Measurements from ENCODE around the gene NXPE3. TPM values are rescaled to one million over a fixed set of nuclear protein-coding genes. Genes with fewer than 3 reads are reported as not detected.
A peak's percentile ranks its signal among the peaks of the same experiment; 100 is the strongest.
"Not testable (repeated sequence)": the region's sequence is repeated elsewhere in the genome, so short reads cannot be mapped to it uniquely, and the experiment has no call there.

Gene NXPE3
- 7.0 TPM for polyA plus RNA-seq (2012; ENCODE audit: missing spikeins)

DNA sequence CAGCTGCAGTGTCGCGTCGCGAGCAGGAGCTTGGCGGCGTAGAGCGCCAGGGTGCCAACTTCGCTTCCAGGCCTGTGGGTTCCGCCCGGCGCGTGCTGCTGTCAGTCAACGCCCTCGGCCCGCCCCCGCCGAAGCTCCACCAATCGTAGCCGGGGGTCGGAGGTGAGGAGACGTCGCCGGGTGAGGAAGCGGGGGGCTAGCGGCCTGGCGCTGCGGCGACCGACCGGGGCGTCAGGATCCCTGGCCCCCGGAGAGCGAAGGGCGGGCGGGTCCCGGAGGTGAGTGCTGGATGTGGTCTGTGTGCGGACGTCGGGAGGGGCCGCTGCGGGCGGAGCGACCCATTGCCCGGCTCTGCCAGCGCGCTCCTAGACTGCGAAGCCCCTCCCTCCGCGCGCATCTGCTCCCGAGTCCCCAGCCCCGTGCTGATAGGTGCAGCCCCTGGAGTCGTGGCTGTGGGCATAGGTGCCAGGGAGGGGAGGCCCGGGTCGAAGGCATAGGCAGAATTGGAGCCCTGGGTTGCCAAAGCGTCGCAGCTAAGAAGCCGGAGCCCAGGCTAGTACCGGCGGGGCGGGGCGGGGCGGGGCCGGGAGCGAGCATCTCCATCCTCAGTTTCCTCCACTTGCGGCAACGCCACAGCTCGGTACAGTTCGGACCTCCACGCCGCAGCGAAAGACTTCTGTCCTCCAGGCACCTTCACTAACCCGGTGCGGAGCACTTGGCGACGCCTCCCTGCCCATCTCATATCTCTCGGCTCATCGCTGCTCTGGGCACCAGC lies at the start of gene NXPE3:
NXPE3 (plus strand) TSS at position 165 of the 775 bp plus-strand sequence. CDS start 6,386 bp downstream, outside the sequence.
- FAIRE-seq = peak; percentile 91

DNA sequence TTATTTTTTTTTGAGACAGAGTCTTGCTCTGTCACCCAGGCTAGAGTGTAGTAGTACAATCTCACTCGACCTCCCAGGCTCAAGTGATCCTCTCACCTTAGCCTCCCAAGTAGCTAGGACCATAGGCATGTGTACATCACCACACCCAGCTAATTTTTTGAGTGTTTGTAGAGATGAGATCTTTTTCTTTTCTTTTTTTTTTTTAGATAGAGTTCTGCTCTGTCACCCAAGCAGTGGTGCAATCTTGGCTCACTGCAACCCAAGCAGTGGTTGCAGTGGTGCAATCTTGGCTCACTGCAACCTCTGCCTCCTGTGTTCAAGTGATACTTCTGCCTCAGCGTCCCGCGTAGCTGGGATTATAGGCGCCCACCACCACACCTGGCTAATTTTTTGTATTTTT lies 49.4 kb upstream of the NXPE3 start:
- no peak for DNase-seq (ENCODE audit: insufficient read length)

More for the DNA sequence above, at the start of gene NXPE3:
- peak; percentile 76 for DNase-seq (ENCODE audit: insufficient read length)
- TF ChIP-seq POLR2AphosphoS5 (IDR thresholded peaks at IDR 0.05; ENCODE audit: low read depth, low read length) (peak; percentile 57; the same call in 1 of the 2 replicates), TAF1 (IDR thresholded peaks at IDR 0.05; ENCODE audit: borderline replicate concordance, low read depth, low read length) (peak; percentile 59), POLR2A (IDR thresholded peaks at IDR 0.05; ENCODE audit: low read depth, low read length) (peak; percentile 64)

DNA sequence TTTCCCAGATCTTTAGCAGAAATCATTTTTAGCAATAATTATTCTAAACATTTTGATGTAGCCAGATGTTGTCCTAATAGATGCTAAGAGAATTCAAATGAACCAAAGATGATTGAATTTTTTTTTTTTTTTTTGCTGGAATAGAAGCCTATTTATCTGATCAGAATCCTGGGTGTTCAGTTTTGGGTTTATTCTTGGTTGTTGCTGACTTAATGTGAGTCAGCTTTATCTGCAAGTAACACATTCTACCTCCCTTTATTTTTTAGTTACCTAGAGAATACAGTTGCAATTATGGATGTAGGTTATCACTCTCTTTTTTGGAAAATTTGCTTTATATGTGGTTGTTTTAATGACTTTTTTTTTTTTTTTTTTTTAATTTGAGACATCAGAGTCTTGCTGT lies 48.2 kb upstream of the NXPE3 start:
- FAIRE-seq = no peak
- DNase-seq (ENCODE audit: insufficient read length) = no peak
- TF ChIP-seq TAF1 (IDR thresholded peaks at IDR 0.05; ENCODE audit: borderline replicate concordance, low read depth, low read length) (no peak), POLR2AphosphoS5 (IDR thresholded peaks at IDR 0.05; ENCODE audit: low read depth, low read length) (no peak), POLR2A (IDR thresholded peaks at IDR 0.05; ENCODE audit: low read depth, low read length) (no peak)

More for the DNA sequence above, 49.4 kb upstream of the NXPE3 start:
- no peak for TF ChIP-seq TAF1 (IDR thresholded peaks at IDR 0.05; ENCODE audit: borderline replicate concordance, low read depth, low read length)
- TF ChIP-seq POLR2AphosphoS5 (IDR thresholded peaks at IDR 0.05; ENCODE audit: low read depth, low read length) = no peak
- no peak for TF ChIP-seq POLR2A (IDR thresholded peaks at IDR 0.05; ENCODE audit: low read depth, low read length)
- FAIRE-seq = no peak

DNA sequence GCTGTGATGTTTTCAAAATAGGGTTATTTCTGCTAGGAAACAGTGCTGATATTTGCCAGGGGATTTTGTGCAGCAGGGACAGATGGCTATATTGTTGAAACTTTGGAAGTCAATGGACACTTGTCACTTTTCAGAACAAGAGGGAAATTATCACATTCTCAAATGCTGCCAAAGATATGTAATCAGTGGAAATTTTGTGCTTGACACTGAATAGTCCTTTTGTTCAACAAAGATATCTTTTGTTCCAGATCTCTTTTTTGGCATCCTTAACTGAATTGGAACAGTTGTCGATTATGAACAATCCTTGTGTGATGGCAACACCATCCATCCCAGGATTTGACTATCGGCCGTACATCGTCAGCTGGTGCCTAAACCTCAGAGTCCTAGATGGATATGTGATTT lies 46.8 kb upstream of the NXPE3 start:
- TF ChIP-seq TAF1 (IDR thresholded peaks at IDR 0.05; ENCODE audit: borderline replicate concordance, low read depth, low read length) = no peak
- TF ChIP-seq POLR2AphosphoS5 (IDR thresholded peaks at IDR 0.05; ENCODE audit: low read depth, low read length) = no peak
- no peak for TF ChIP-seq POLR2A (IDR thresholded peaks at IDR 0.05; ENCODE audit: low read depth, low read length)
- FAIRE-seq = no peak

DNA sequence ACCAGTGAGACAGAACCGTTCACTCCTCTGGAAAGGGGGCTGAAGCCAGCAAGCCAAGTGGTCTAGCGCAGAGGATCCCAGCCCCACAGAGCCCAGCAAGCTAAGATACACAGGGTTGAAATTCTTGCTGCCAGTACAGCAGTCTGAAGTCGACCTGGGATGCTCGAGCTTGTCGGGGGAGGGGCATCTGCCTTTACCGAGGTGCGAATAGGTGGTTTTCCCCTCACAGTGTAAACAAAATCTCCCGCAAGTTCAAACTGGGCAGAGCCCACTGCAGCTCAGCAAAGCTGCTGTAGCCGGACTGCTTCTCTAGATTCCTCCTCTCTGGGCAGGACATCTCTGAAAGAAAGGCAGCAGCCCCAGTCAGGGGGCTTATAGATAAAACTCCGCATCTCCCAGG lies 43.2 kb upstream of the NXPE3 start:
- no peak for TF ChIP-seq POLR2AphosphoS5 (IDR thresholded peaks at IDR 0.05; ENCODE audit: low read depth, low read length)
- TF ChIP-seq TAF1 (IDR thresholded peaks at IDR 0.05; ENCODE audit: borderline replicate concordance, low read depth, low read length) = no peak
- no peak for TF ChIP-seq POLR2A (IDR thresholded peaks at IDR 0.05; ENCODE audit: low read depth, low read length)
- DNase-seq (ENCODE audit: insufficient read length) = no peak

More for the DNA sequence above, 46.8 kb upstream of the NXPE3 start:
- DNase-seq (ENCODE audit: insufficient read length) = no peak

DNA sequence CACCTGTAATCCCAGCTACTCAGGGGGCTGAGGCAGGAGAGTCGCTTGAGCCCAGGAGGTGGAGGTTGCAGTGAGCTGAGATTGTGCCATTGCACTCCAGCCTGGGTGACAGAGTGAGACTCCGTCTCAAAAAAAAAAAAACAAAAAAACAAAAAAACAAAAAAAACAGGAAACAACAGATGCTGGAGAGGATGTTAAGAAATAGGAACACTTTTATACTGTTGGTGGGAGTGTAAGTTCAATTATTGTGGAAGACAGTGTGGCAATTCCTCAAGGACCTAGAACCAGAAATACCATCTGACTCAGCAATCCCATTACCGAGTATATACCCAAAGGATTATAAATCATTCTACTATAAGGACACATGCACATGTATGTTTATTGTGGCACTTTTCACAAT lies 37.1 kb upstream of the NXPE3 start:
- FAIRE-seq; DNase-seq (ENCODE audit: insufficient read length): not testable (repeated sequence)

More for the DNA sequence above, 43.2 kb upstream of the NXPE3 start:
- no peak for FAIRE-seq

DNA sequence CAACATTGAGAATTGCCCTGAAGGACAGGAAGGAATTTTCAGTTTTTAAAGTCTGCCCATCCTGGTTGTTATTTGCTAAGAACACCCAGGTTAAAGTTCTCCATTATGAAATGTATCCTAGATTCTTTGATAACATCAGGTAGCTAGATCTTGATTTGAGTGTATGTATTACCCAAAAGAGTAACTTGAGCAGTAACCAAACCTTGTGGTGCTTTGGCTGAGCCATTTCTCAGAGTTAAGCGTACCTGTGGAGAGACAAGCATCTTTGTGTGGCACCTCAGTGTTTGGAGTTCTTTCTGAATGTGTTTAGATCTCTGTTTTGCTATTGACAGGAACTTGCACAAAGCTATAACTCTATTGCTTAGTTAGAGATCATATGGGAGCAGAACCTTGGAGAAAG lies 34.2 kb upstream of the NXPE3 start:
- DNase-seq (ENCODE audit: insufficient read length) (no peak), FAIRE-seq (no peak)
- TF ChIP-seq TAF1 (IDR thresholded peaks at IDR 0.05; ENCODE audit: borderline replicate concordance, low read depth, low read length) (no peak), POLR2AphosphoS5 (IDR thresholded peaks at IDR 0.05; ENCODE audit: low read depth, low read length) (no peak), POLR2A (IDR thresholded peaks at IDR 0.05; ENCODE audit: low read depth, low read length) (no peak)

DNA sequence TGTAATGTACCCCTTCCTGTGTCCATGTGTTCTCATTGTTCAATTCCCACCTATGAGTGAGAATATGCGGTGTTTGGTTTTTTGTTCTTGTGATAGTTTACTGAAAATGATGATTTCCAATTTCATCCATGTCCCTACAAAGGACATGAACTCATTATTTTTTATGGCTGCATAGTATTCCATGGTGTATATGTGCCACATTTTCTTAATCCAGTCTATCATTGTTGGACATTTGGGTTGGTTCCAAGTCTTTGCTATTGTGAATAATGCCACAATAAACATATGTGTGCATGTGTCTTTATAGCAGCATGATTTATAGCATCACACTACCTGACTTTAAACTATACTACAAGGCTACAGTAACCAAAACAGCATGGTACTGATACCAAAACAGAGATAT lies 33.1 kb upstream of the NXPE3 start:
- not testable (repeated sequence) for FAIRE-seq; DNase-seq (ENCODE audit: insufficient read length)

DNA sequence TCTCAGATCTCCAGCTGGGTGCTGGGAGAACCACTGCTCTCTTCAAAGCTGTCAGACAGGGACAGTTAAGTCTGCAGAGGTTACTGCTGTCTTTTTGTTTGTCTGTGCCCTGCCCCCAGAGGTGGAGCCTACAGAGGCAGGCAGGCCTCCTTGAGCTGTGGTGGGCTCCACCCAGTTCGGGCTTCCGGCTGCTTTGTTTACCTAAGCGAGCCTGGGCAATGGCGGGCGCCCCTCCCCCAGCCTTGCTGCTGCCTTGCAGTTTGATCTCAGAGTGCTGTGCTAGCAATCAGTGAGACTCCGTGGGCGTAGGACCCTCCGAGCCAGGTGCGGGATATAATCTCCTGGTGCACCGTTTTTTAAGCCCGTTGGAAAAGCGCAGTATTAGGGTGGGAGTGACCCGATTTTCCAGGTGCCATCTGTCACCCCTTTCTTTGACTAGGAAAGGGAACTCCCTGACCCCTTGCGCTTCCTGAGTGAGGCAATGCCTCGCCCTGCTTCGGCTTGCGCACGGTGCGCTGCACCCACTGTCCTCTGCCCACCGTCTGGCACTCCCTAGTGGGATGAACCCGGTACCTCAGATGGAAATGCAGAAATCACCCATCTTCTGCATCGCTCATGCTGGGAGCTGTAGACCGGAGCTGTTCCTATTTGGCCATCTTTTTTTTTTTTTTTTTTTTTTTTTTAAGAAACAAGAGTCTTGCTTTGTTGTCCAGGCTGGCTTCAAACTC lies 25.5 kb upstream of the NXPE3 start:
- not testable (repeated sequence) for FAIRE-seq; DNase-seq (ENCODE audit: insufficient read length)

DNA sequence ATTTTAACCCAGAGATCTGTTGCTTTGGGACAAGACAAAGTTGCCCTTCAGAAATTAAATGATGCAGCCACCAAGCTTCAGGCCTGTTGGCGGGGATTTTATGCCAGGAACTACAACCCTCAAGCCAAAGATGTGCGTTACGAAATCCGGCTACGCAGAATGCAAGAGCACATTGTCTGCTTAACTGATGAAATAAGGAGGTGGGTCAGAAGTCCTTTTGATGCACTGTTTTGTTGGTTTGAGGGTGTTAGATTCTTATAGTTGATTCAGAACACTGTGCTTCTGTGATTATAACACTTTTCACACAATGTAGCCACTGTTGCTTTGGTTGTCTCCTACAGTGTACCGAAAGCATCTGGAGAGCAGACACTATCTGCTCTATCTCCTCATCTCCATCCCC lies 20.8 kb upstream of the NXPE3 start:
- FAIRE-seq = no peak
- TF ChIP-seq POLR2A (IDR thresholded peaks at IDR 0.05; ENCODE audit: low read depth, low read length) (no peak), POLR2AphosphoS5 (IDR thresholded peaks at IDR 0.05; ENCODE audit: low read depth, low read length) (no peak), TAF1 (IDR thresholded peaks at IDR 0.05; ENCODE audit: borderline replicate concordance, low read depth, low read length) (no peak)
- DNase-seq (ENCODE audit: insufficient read length) = no peak

DNA sequence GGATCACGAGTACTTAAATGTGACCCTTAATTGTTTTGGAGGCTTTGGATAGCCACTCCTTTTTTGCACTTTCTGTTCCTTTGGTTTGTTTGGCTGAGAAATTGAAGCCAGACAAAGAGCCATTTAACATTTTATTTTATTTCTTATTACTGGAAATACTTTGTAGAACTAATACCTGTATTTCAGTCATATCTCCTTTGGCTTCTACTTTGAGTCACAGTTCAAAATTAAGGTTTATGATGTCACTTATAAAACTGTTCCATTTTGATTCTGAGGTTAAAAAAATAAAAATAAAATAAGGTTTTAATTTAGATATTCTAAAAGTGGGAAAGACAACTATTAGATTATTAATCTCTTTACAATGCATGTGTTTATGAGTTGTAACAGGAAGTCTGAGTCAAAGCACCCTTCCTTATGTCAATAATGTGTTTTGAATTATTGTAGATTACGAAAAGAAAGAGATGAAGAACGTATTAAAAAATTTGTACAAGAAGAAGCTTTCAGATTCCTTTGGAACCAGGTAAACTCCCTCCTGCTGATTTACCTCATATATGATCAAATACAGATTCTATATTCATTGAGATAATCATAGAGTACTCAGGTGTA lies 16.9 kb upstream of the NXPE3 start:
- TF ChIP-seq TAF1 (IDR thresholded peaks at IDR 0.05; ENCODE audit: borderline replicate concordance, low read depth, low read length) (no peak), POLR2A (IDR thresholded peaks at IDR 0.05; ENCODE audit: low read depth, low read length) (no peak), POLR2AphosphoS5 (IDR thresholded peaks at IDR 0.05; ENCODE audit: low read depth, low read length) (no peak)
- FAIRE-seq = no peak
- DNase-seq (ENCODE audit: insufficient read length) = no peak

DNA sequence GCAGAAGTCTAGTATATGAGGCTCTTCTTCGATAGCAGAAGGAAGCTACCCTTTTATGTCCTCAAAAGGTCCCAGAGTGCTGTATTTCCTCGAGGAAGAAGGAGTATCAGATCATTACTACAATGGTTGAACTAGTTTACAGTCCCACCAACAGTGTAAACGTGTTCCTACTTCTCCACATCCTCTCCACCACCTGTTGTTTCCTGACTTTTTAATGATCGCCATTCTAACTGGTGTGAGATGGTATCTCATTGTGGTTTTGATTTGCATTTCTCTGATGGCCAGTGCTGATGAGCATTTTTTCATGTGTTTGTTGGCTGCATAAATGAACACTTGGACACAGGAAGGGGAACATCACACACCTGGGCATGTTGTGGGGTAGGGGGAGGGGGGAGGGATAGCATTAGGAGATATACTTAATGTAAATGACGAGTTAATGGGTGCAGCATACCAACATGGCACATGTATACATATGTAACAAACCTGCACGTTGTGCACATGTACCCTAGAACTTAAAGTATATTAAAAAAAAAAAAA lies 1.2 kb upstream of the NXPE3 start:
- not testable (repeated sequence) for DNase-seq (ENCODE audit: insufficient read length); FAIRE-seq
